GF-D8 (cell line): ENCODE measurements around the gene LAMC1.

Source experiments
- DNase-seq: peaks from one replicate; lab custom pipeline; 2025; lab: John Stamatoyannopoulos, UW

The LAMC1 gene

DNA sequence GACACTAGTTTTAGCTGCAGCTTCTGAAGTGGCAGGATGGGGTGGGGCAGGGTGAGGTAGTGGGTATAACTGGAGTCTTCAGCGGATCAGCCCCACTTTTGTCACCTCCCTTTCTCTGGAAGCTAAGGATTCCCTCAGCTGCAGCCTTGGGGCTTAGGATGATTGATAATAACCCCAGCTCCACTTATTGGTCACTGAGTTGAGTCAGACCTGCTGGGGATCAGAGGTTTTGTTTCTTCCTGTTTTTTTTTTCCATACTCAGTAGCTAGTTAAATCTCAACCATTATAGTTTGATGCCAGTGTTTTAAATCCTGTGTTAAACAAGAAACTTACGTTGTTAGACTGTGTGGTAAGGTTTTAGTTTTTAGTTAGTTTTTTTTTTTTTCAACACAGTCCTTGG, 57.2 kb downstream of the LAMC1 start:
- DNase-seq: no peak

DNA sequence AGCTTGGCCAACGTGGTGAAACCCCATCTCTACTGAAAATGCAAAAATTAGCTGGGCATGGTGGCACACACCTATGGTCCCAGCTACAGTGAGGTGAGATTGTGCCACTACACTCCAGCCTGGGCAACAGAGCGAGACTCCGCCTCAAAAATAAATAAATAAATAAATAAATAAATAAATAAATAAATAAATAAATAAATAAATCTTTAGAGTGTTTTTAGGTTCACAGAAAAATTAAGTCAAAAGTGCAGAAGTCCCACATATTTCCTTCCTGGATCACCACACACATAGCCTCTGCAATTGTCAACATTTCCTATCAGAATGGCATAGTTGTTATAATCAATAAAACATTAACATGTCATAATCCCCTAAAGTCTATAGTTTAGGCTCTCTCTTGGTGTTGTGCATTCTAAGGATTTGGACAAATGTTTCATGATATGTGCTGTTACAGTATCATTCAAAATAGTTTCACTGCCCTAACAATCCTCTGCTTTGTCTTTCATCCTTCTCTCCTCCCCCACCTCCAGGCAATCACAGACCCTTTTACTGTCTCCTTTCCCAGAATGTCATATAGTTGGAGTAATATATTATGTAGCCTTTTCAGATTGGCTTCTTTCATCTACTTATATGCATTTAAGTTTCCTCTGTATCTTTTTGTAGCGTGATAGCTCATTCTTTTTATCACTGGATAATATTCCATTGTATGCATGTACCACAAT, 58.3 kb downstream of the LAMC1 start:
- no peak for DNase-seq

- no peak for DNase-seq
These were observed 59.4 kb downstream of the LAMC1 start for GRCh38 chr1:183082650-183083049.

GRCh38 chr1:183087001-183087400, 63.8 kb downstream of the LAMC1 start:
- no peak for DNase-seq

DNA sequence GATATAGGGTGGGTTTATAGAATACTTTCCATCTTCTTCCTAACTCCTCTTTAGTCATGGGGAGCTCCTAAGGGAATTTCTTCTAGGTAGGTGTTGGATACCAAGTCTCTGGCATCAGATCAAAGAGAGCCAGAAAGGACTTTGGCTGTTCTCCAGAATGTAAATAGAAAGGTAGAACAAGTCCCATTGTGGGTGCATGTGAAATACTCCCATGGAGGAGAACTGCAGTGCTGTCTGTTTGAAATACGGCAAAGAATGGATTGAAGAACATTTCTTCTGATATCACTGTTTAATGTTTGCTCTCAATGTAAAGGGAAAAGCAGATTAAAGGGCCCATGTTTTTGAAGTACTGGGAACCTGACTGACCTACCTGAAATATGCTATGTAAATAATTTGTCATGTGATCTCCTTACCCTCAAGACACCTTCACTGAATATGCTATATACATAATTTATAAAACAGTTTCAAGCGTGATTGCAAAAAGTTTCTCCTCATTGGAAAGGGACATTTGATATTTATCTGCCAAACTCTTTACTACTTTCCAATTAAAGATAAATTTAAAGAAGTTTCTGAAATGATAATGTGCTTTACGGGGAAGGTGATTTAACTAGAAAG, 65.9 kb downstream of the LAMC1 start:
- DNase-seq: no peak

DNA sequence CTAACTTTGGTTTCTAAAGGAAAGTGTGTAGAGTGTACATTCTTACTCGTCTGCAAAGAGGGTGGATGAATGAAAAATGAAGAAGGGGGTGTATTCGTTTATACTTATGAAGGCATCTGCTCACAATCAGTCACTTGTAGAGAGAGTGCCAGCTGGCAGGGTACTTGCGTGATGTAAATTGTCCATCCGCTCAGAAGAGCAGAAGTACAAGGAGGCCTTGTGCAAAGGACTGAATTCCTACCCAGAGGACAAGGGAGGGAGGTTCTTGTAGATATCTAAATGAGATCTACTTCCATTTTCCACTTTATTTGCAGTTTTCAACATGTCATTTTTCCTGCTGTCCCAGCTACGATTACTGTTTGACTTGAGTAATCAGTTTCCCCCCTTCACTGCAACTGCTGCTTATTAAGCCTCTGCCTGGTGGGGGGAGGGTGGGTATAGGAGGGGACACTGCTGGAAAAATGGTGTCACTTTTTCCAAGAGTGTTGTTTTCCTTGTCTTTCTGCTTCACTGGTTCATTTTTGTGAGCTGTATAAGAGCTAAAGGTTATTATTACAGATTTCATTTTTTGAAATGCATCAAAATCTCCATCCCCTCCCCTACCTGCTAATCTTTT, 67.3 kb downstream of the LAMC1 start:
- DNase-seq: no peak

DNA sequence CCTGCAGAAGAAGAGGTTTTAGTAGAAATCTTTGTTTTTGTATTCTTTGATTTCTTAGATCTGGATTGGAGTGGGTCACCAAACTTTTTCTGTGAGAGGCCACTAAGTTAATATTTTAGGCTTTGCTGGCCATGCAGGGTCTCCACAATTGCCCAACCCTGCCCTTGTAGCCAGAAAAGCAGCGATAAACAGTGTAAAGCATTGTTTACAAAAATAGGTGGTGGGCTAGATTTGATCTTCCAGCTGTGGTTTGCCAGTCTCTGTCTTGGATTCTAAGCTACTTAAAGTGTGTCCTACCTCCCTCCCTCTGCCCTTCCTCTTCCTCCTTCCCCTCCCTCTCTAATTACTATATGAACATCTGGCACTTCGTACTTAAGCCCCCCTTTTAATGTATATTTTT, 68.0 kb downstream of the LAMC1 start:
- no peak for DNase-seq

DNA sequence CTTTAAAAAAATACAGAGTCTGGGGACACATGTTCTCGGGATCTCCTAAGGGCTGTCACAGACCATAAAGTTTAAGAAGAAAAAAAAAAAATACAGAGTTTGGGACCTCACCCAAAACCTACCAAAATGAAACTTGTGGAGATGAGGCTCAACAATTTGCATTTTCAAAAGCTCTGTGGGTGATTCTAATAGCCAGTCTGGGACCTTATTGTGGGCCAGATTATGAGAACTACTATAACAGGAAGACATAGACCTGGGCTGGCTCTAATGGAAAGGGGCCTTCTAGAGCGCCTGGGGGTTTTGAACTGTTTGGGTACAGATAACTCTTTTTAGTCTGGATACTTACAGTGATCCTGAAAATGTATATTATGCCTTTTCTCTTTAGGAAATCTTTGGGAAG, 69.1 kb downstream of the LAMC1 start:
- DNase-seq: no peak

DNA sequence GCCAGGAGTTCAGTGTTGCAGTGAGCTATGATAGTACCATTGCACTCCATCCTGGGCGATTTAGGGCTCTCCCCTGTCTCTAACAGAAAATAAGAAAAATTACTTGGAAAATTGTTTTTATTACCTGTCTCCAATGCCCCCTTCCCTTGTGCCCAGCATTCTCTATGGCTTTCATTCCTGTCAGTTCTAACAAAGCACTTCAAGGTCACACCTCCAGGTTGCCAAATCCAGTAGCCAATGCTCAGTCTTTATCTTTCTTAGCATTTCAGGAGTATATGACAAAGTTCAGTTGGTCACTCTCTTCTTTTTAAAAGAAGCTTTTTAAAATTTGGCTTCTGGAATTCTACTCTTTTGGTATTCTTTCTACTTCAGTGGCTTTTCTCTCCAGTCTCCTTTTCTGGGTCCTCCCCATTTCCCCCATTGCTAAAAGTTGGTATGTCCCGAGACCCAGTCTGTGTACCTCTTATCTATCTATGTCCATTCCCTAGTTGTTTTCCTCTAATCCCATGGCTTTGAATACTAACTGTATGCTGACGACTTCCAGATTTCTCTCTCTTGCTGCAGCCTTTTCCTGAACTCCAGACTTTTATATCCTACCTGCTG, 69.9 kb downstream of the LAMC1 start:
- no peak for DNase-seq

DNA sequence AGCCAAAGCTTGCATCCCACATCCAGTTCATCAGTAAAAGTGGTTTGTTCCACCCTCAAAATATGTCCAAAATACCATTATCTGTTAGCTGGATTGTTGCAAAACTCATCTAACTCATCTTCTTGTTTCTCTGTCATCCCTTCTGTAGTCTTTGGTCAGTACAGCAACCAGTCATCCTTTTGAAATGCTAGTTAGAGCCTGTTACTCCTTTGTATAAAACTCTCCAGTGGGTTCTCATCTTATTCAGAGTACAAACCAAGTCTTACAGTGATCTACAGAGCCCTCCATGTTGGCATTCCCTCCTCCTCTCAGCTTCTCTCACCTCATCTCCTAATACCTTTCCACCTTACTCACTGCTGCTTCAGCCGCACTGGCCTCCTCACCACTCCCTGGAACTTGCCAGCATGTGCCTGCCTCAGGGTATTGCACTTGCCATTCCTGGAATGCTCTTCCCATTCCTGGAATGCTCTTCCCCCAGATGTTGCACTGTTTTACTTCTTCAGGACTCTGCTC, 70.6 kb downstream of the LAMC1 start:
- DNase-seq: no peak

DNA sequence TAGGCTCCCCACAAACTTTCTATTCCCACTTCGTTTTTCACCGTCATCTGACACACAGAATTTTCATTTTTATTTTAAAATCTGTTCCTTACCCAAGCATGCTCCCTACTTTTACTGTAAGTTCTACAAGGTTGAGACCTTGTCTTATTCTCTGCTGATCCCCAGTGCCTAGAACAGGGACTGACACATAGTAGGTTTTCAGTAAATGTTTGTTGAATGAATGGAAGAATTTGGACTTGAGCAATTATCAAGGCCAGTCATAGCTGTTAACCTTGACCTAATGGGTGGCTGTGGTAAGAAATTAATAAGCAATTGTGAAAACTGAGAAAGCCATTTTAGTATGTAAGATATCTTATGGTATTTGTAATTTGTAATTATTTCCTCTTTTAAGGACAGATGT, 71.1 kb downstream of the LAMC1 start:
- DNase-seq: no peak

GRCh38 chr1:183096351-183096750, 73.1 kb downstream of the LAMC1 start:
- DNase-seq: no peak

GRCh38 chr1:183096894-183097293, 73.7 kb downstream of the LAMC1 start:
- no peak for DNase-seq

DNA sequence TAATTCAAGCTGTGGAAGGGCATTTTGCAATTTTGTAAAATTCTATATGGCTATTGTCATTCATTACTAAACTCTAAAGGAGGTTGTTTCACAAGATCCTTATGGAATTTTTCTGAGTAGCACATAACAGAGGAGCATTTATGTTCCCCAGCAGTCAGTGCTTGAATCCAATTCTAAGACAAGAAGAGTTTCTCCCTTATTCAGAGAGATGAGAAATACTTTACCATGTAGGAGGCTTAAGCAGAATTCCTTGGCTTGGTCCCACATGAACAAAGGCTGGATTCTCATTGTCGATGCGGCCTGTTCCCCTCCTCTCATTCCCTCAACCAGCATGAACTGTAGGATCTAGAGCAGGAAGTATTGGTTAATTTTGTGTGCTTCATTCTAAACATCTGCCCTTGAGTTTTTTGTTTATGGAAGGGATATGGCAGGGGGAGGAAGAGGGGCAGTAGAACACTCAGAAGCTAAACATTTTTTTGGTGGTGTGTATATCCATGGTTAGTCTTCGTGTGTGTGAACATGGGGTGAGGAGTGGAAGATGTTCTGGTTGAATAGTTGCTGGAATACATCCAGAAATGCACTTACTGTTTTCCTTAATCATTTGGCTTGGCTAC, 74.3 kb downstream of the LAMC1 start:
- no peak for DNase-seq

- no peak for DNase-seq
These were observed 75.1 kb downstream of the LAMC1 start for GRCh38 chr1:183098317-183098716.

DNA sequence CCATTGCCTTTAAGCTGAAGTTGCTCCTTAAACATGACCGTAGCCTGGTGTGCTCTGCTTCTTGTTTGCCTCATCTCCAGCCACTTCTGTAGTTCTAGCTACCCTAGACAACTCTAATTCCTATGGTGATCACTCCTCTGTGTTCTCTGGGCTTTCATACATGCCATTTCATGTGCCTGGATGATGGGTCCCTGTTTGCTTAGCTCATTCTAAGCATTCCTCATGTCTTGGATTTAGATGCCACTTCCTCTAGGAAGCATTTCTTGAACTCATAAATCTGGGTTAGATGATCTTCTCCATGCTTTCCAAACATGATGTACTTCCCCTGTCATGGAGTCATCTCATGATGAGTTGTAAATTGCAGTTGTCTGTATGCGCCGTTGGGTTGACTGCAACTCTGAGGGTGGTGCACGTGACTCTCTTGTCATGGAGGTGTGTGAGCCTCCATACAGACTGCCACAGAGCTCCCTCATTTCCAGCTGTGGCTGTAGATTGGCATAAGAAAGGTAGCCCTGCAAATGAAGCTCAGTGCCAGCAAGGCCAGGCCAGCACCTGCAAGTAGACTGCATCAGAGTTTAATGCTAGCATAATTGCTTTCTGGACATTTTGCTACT, 77.2 kb downstream of the LAMC1 start:
- DNase-seq: no peak

DNA sequence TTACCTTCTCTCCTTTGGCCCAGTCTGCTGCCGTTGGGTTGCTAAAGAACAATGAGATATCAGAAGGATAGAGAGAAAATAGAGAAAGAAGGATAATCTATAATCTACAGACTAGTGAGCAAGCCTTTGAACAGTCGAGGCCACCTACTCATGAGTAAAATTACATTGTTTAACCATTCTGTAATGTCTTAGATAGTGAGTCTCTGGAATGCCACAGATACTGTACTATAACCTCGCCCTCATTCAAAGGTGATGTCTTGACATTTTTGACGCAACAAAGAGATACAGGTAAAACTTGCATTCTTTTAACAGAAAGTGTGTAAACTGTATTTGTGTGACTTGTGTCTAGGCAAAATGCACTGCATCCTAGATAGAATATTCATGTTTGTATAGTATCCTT, 77.9 kb downstream of the LAMC1 start:
- no peak for DNase-seq

DNA sequence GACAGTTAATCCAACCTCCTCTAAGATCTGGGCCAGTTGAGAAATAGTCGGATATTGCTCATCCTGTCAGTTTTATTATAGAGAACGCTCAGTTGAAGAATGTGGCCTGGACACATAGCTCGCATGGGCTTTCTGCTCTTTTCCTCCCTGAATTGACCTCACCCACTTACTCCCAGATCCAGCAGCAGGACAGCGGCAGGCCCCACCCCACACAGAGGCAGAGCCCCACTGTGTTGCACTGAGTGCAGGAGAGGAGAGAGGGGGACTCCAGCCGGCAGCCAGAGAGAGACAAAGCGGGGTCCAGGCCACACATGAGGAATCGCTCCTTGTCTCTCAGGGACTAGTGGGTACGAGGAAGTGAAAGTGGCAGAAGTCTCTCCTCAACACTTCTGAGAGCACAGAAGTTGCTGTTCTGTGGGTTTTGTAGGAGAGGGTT, 78.6 kb downstream of the LAMC1 start:
- no peak for DNase-seq

- DNase-seq: no peak
These were observed 79.9 kb downstream of the LAMC1 start for GRCh38 chr1:183103147-183103546.

DNA sequence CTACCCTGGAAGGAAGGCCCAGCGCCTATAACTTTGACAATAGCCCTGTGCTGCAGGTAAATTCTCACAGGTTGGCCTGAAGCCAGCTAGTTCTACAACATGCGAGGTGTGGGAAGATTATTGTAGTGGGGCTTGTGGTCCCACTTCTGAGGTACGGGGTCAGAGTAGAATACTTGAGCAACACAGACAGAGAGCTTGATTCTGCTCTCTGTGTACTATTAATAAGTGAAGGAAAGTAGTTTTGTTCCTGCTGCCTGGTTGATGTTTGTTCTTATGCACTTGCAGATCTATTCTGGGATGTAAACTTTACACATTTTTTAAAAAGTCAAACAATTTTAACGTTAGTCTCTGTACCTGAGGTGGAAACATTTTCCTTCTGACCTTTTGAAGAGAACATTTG, 80.4 kb downstream of the LAMC1 start:
- DNase-seq: no peak

DNA sequence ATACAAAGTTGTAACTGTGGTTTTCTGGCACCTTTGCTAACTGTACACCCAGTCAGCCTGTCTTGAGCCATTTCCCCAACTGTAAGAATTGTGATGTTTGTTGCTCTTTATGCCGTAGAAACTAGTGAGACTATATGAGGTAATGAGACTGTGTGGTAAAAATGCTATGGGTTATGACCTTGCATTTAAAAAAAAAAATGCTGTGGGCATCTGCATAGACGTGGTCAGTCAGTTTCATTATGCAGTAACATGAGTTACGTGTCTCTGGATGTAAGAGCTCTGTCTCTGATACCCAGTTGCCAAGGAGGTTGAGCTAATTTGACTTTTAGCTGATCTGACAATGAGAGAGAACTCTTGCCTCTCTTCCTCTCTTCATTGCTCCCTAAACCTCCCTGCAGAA, 82.2 kb downstream of the LAMC1 start:
- no peak for DNase-seq

- DNase-seq: no peak
These were observed 82.9 kb downstream of the LAMC1 start for GRCh38 chr1:183106166-183106565.
